GM23338 (cell line): ENCODE results near the gene RUNX1. TPM values are rescaled to one million over a fixed set of nuclear protein-coding genes. Genes with fewer than 3 reads are reported as not detected.

Experiments used
- ATAC-seq: fragments of 200-7000 bp; cut with Tn5 transposase; 3 replicates; pipeline ENCODE4 v1.9.1; 2020
- DNase-seq: peaks from one replicate; pipeline ENCODE4 v3.0.0-alpha.2; 2015; ENCODE audit warnings: low spot score
- H2AFZ ChIP-seq: fragments of 200-600 bp; sonication (generic); 2 replicates; pipeline ENCODE4 v1.8.0; 2016; ENCODE audit warnings: antibody characterized with exemption, mild to moderate bottlenecking, moderate library complexity
- H3F3A ChIP-seq: fragments of 200-600 bp; sonication (generic); replicated peaks from 2 replicates; pipeline ENCODE4 v1.8.0; 2017; ENCODE audit warnings: antibody characterized with exemption, mixed run types, low read depth
- H3K27ac ChIP-seq: fragments of 200-600 bp; sonication (generic); 2 replicates; pipeline ENCODE4 v1.6.1; 2016; ENCODE audit warnings: low read depth
- H3K27me3 ChIP-seq: fragments of 200-600 bp; sonication (generic); 2 replicates; pipeline ENCODE4 v1.8.0; 2016; ENCODE audit warnings: mild to moderate bottlenecking, mixed run types, moderate library complexity; ENCODE audit not compliant: insufficient read depth
- H3K36me3 ChIP-seq: fragments of 200-600 bp; sonication (generic); 2 replicates; pipeline ENCODE4 v1.8.0; 2016; ENCODE audit warnings: mild to moderate bottlenecking; ENCODE audit not compliant: insufficient read depth
- H3K4me1 ChIP-seq: fragments of 200-600 bp; sonication (generic); 2 replicates; pipeline ENCODE4 v1.8.0; 2016; ENCODE audit warnings: mild to moderate bottlenecking, moderate library complexity; ENCODE audit not compliant: insufficient read depth
- H3K4me2 ChIP-seq: fragments of 200-600 bp; sonication (generic); 2 replicates; pipeline ENCODE4 v1.7.1; 2017; ENCODE audit warnings: mixed run types
- H3K4me3 ChIP-seq: fragments of 200-600 bp; sonication (generic); 2 replicates; pipeline ENCODE4 v1.6.1; 2016; ENCODE audit warnings: mixed run types
- H3K79me2 ChIP-seq: fragments of 200-600 bp; sonication (generic); replicated peaks from 2 replicates; pipeline ENCODE4 v1.8.0; 2017; ENCODE audit warnings: mild to moderate bottlenecking; ENCODE audit not compliant: insufficient read depth
- H3K9me2 ChIP-seq: fragments of 200-600 bp; sonication (generic); 2 replicates; pipeline ENCODE4 v1.8.0; 2017; ENCODE audit not compliant: insufficient read depth
- H4K20me1 ChIP-seq: fragments of 200-600 bp; sonication (generic); replicated peaks from 2 replicates; pipeline ENCODE4 v1.8.0; 2017; ENCODE audit warnings: mild to moderate bottlenecking; ENCODE audit not compliant: insufficient read depth
- H3K27ac Mint-ChIP-seq: 2 replicates; pipeline ENCODE4 v1.8.0; 2020; ENCODE audit warnings: inconsistent platforms, mild to moderate bottlenecking, moderate library complexity, mixed read lengths
- H3K27me3 Mint-ChIP-seq: 3 replicates; pipeline ENCODE4 v1.8.0; 2022; ENCODE audit warnings: low read depth, mild to moderate bottlenecking, moderate library complexity, mixed read lengths, inconsistent platforms; ENCODE audit not compliant: insufficient read depth, poor library complexity
- H3K36me3 Mint-ChIP-seq: 3 replicates; pipeline ENCODE4 v1.8.0; 2021; ENCODE audit warnings: low read depth, mild to moderate bottlenecking, inconsistent platforms, moderate library complexity, mixed read lengths
- H3K4me1 Mint-ChIP-seq: 3 replicates; pipeline ENCODE4 v1.8.0; 2020; ENCODE audit warnings: mild to moderate bottlenecking, inconsistent platforms, mixed read lengths
- H3K4me3 Mint-ChIP-seq: 3 replicates; pipeline ENCODE4 v1.8.0; 2021; ENCODE audit warnings: moderate library complexity, mild to moderate bottlenecking, inconsistent platforms, mixed read lengths
- H3K9me3 Mint-ChIP-seq: 3 replicates; pipeline ENCODE4 v1.8.0; 2020; ENCODE audit warnings: moderate library complexity, mild to moderate bottlenecking, inconsistent platforms, mixed read lengths
- EZH2 ChIP-seq: fragments of 200-600 bp; sonication (generic); IDR thresholded peaks from one replicate; pipeline ENCODE4 v1.8.0; 2017; ENCODE audit warnings: antibody characterized with exemption, mild to moderate bottlenecking, low read depth; ENCODE audit not compliant: unreplicated experiment
- EZH2phosphoT487 ChIP-seq: fragments of 200-600 bp; sonication (generic); IDR thresholded peaks from one replicate; pipeline ENCODE4 v1.8.1; 2018; ENCODE audit warnings: antibody characterized with exemption; ENCODE audit not compliant: unreplicated experiment
- JUNB ChIP-seq: IDR thresholded peaks from one replicate; pipeline ENCODE4 v1.6.1; 2016; ENCODE audit warnings: antibody characterized with exemption; ENCODE audit not compliant: unreplicated experiment
- NANOG ChIP-seq: IDR thresholded peaks from 2 replicates; pipeline ENCODE4 v1.6.1; 2016; ENCODE audit warnings: antibody characterized with exemption, borderline replicate concordance
- ZNF114 ChIP-seq: fragments of 250-450 bp; sonication (Bioruptor Pico); IDR thresholded peaks from 2 replicates; pipeline ENCODE4 v1.5.0; 2020; ENCODE audit warnings: mild to moderate bottlenecking, moderate library complexity
- polyA plus RNA-seq: library from polyadenylated mRNA; unstranded; fragments of >200 nt; fragmentation: Nextera tagmentation; extraction: Ambion mirVana; gene quantifications from 2 replicates; pipeline ENCODE4 v1.2.1, GENCODE V29; 2016
- total RNA-seq: library from RNA; depleted of rRNA; stranded (reverse); fragments of >200 nt; shearing (Covaris generic); gene quantifications from 2 replicates; pipeline ENCODE4 v1.2.3, GENCODE V29; 2014
- TF ChIP-seq, protein P1 (sequence below): IDR thresholded peaks from one replicate; pipeline ENCODE4 v1.6.1; 2018; ENCODE audit warnings: antibody characterized with exemption; ENCODE audit not compliant: unreplicated experiment
- TF ChIP-seq, protein P2 (sequence below): fragments of 250-450 bp; sonication (Bioruptor Pico); IDR thresholded peaks from 2 replicates; pipeline ENCODE4 v1.5.0; 2020; ENCODE audit warnings: mild to moderate bottlenecking, moderate library complexity
- TF ChIP-seq, protein P3 (sequence below): IDR thresholded peaks from 2 replicates; pipeline ENCODE4 v1.6.1; 2016; ENCODE audit warnings: antibody characterized with exemption

The RUNX1 gene
- total and polyA plus RNA-seq, 2 experiments from 2014 or later, result 0.29 to 1.1 TPM

DNA sequence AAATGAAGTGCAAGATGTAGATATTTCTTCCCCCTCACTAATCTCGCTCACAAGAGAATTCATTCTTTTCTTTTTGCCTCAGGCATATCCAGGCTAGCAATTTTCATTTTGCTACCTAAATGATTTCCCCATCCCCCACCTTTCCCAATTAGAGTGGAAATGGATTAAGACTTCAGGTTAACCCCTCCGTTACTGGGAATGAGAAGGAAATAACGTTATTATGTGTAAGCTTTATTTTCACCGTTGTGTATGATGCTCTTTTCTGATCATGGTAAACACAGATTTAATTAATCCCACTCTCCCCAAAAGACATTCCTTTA, 143.9 kb downstream of the RUNX1 start:
- Mint-ChIP-seq H3K9me3 (no peaks in the 10 kb centered on the region), H3K27me3 (peaks cover 1% of the 10 kb centered on the region), H3K27ac (no peak overlapping the region), H3K36me3 (no peaks in the 10 kb centered on the region), H3K4me3 (no peak overlapping the region), H3K4me1 (peaks cover 25% of the 10 kb centered on the region)
- Histone ChIP-seq H3K4me3 (no peak overlapping the region), H3K36me3 (no peaks in the 10 kb centered on the region), H3K79me2 (no peaks in the 10 kb centered on the region), H3K27me3 (no peaks in the 10 kb centered on the region), H3F3A (no peaks in the 10 kb centered on the region), H2AFZ (no peak overlapping the region), H3K4me2 (no peak overlapping the region), H3K27ac (no peak overlapping the region), H3K9me2 (0 out of 2 replicates have a peak, but pooled peaks cover 5% of the 10 kb centered on the region), H3K4me1 (peaks cover 10% of the 10 kb centered on the region), H4K20me1 (no peaks in the 10 kb centered on the region)
- no peak for DNase-seq
- no peak for ATAC-seq
- TF ChIP-seq ZNF114 (CRISPR knock-in tag) (no peak), EZH2 (no peak), JUNB (no peak), NANOG (no peak), EZH2phosphoT487 (no peak)
- TF ChIP-seq, protein P1, sequence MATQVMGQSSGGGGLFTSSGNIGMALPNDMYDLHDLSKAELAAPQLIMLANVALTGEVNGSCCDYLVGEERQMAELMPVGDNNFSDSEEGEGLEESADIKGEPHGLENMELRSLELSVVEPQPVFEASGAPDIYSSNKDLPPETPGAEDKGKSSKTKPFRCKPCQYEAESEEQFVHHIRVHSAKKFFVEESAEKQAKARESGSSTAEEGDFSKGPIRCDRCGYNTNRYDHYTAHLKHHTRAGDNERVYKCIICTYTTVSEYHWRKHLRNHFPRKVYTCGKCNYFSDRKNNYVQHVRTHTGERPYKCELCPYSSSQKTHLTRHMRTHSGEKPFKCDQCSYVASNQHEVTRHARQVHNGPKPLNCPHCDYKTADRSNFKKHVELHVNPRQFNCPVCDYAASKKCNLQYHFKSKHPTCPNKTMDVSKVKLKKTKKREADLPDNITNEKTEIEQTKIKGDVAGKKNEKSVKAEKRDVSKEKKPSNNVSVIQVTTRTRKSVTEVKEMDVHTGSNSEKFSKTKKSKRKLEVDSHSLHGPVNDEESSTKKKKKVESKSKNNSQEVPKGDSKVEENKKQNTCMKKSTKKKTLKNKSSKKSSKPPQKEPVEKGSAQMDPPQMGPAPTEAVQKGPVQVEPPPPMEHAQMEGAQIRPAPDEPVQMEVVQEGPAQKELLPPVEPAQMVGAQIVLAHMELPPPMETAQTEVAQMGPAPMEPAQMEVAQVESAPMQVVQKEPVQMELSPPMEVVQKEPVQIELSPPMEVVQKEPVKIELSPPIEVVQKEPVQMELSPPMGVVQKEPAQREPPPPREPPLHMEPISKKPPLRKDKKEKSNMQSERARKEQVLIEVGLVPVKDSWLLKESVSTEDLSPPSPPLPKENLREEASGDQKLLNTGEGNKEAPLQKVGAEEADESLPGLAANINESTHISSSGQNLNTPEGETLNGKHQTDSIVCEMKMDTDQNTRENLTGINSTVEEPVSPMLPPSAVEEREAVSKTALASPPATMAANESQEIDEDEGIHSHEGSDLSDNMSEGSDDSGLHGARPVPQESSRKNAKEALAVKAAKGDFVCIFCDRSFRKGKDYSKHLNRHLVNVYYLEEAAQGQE, result no peak
- TF ChIP-seq, protein P2, sequence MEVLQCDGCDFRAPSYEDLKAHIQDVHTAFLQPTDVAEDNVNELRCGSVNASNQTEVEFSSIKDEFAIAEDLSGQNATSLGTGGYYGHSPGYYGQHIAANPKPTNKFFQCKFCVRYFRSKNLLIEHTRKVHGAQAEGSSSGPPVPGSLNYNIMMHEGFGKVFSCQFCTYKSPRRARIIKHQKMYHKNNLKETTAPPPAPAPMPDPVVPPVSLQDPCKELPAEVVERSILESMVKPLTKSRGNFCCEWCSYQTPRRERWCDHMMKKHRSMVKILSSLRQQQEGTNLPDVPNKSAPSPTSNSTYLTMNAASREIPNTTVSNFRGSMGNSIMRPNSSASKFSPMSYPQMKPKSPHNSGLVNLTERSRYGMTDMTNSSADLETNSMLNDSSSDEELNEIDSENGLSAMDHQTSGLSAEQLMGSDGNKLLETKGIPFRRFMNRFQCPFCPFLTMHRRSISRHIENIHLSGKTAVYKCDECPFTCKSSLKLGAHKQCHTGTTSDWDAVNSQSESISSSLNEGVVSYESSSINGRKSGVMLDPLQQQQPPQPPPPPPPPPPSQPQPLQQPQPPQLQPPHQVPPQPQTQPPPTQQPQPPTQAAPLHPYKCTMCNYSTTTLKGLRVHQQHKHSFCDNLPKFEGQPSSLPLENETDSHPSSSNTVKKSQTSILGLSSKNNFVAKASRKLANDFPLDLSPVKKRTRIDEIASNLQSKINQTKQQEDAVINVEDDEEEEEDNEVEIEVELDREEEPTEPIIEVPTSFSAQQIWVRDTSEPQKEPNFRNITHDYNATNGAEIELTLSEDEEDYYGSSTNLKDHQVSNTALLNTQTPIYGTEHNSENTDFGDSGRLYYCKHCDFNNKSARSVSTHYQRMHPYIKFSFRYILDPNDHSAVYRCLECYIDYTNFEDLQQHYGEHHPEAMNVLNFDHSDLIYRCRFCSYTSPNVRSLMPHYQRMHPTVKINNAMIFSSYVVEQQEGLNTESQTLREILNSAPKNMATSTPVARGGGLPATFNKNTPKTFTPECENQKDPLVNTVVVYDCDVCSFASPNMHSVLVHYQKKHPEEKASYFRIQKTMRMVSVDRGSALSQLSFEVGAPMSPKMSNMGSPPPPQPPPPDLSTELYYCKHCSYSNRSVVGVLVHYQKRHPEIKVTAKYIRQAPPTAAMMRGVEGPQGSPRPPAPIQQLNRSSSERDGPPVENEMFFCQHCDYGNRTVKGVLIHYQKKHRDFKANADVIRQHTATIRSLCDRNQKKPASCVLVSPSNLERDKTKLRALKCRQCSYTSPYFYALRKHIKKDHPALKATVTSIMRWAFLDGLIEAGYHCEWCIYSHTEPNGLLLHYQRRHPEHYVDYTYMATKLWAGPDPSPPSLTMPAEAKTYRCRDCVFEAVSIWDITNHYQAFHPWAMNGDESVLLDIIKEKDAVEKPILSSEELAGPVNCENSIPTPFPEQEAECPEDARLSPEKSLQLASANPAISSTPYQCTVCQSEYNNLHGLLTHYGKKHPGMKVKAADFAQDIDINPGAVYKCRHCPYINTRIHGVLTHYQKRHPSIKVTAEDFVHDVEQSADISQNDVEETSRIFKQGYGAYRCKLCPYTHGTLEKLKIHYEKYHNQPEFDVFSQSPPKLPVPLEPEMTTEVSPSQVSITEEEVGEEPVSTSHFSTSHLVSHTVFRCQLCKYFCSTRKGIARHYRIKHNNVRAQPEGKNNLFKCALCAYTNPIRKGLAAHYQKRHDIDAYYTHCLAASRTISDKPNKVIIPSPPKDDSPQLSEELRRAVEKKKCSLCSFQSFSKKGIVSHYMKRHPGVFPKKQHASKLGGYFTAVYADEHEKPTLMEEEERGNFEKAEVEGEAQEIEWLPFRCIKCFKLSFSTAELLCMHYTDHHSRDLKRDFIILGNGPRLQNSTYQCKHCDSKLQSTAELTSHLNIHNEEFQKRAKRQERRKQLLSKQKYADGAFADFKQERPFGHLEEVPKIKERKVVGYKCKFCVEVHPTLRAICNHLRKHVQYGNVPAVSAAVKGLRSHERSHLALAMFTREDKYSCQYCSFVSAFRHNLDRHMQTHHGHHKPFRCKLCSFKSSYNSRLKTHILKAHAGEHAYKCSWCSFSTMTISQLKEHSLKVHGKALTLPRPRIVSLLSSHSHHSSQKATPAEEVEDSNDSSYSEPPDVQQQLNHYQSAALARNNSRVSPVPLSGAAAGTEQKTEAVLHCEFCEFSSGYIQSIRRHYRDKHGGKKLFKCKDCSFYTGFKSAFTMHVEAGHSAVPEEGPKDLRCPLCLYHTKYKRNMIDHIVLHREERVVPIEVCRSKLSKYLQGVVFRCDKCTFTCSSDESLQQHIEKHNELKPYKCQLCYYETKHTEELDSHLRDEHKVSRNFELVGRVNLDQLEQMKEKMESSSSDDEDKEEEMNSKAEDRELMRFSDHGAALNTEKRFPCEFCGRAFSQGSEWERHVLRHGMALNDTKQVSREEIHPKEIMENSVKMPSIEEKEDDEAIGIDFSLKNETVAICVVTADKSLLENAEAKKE, result no peak
- TF ChIP-seq, protein P3, sequence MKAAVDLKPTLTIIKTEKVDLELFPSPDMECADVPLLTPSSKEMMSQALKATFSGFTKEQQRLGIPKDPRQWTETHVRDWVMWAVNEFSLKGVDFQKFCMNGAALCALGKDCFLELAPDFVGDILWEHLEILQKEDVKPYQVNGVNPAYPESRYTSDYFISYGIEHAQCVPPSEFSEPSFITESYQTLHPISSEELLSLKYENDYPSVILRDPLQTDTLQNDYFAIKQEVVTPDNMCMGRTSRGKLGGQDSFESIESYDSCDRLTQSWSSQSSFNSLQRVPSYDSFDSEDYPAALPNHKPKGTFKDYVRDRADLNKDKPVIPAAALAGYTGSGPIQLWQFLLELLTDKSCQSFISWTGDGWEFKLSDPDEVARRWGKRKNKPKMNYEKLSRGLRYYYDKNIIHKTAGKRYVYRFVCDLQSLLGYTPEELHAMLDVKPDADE, result no peak
